Chondrocyte (in vitro differentiated cells): ENCODE data around the gene WASF2. TPM values are rescaled to one million over a fixed set of nuclear protein-coding genes. Genes with fewer than 3 reads are reported as not detected.
"Not testable (repeated sequence)": the region's sequence is repeated elsewhere in the genome, so short reads cannot be mapped to it uniquely, and the experiment has no call there.

Source experiments
- DNase-seq: peaks from one replicate; pipeline ENCODE4 v3.0.0; 2021; ENCODE audit warnings: mixed read lengths, low spot score
- H3K27ac Mint-ChIP-seq: one replicate; pipeline ENCODE4 v1.8.0; 2021; ENCODE audit warnings: mild to moderate bottlenecking, moderate library complexity, mixed read lengths; ENCODE audit not compliant: unreplicated experiment
- H3K27me3 Mint-ChIP-seq: 2 replicates; pipeline ENCODE4 v1.8.0; 2021; ENCODE audit warnings: low read depth, mixed read lengths
- H3K36me3 Mint-ChIP-seq: 2 replicates; pipeline ENCODE4 v1.8.0; 2021; ENCODE audit warnings: low read depth, mixed read lengths
- H3K4me1 Mint-ChIP-seq: 2 replicates; pipeline ENCODE4 v1.8.0; 2021; ENCODE audit warnings: low read depth, mild to moderate bottlenecking, mixed read lengths
- H3K4me3 Mint-ChIP-seq: one replicate; pipeline ENCODE4 v1.8.0; 2021; ENCODE audit warnings: mild to moderate bottlenecking, moderate library complexity, mixed read lengths; ENCODE audit not compliant: unreplicated experiment
- H3K9me3 Mint-ChIP-seq: 2 replicates; pipeline ENCODE4 v1.8.0; 2021; ENCODE audit warnings: low read depth, mixed read lengths
- CTCF ChIP-seq: fragments of 200-600 bp; sonication (generic); IDR thresholded peaks from 2 replicates; pipeline ENCODE4 v1.5.0; 2021; ENCODE audit warnings: antibody characterized with exemption, mild to moderate bottlenecking, moderate library complexity
- total RNA-seq: library from RNA; stranded (reverse); gene quantifications from 3 replicates; pipeline ENCODE4 v1.2.1, GENCODE V29; 2021

The WASF2 gene
- total RNA-seq, 1 donor from 2014 or later = 128 TPM

GRCh38 chr1:27410709-27411108, 79.3 kb downstream of the WASF2 start:
- H3K36me3 Mint-ChIP-seq = peaks cover 45% of the 10 kb centered on the region
- no peaks in the 10 kb centered on the region for H3K9me3 Mint-ChIP-seq
- DNase-seq = no peak
- H3K4me3 Mint-ChIP-seq = no peak overlapping the region
- H3K27me3 Mint-ChIP-seq = no peaks in the 10 kb centered on the region
- TF ChIP-seq CTCF = no peak
- H3K4me1 Mint-ChIP-seq = peaks cover 12% of the 10 kb centered on the region
- peak overlapping the region; percentile 9 for H3K27ac Mint-ChIP-seq

- DNase-seq = no peak
- Mint-ChIP-seq H3K9me3 (no peaks in the 10 kb centered on the region), H3K27me3 (no peaks in the 10 kb centered on the region), H3K36me3 (peaks cover 36% of the 10 kb centered on the region), H3K4me1 (peaks cover 23% of the 10 kb centered on the region), H3K27ac (no peak overlapping the region), H3K4me3 (no peak overlapping the region)
- no peak for TF ChIP-seq CTCF
Observed at GRCh38 chr1:27409669-27410068, 80.3 kb downstream of the WASF2 start.

DNA sequence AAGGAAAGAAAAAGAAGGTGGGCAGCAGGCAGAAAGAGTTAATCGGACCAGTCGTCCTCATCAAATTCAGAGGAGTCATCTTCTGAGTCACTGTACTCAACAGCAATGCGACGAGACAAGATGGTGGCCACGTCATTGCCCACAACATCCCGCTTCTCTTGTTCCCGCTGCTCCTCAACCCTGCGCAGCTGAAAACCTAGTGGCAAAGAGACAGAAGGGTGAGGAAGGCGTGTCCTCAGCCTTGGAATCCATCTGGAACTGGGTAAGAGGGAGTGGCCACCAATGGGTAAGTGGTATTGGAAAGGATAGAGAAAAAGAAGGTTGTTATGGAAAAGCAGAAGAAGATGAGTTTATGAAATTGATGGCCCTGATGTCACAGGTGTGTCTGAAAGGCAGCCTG, 81.8 kb downstream of the WASF2 start:
- Mint-ChIP-seq H3K4me1 (peaks cover 38% of the 10 kb centered on the region), H3K27ac (peak overlapping the region; percentile 36), H3K27me3 (no peaks in the 10 kb centered on the region), H3K4me3 (no peak overlapping the region), H3K9me3 (no peaks in the 10 kb centered on the region), H3K36me3 (peaks cover 26% of the 10 kb centered on the region)
- DNase-seq = no peak
- no peak for TF ChIP-seq CTCF

- not testable (repeated sequence) for H3K27ac Mint-ChIP-seq, H3K27me3 Mint-ChIP-seq, H3K4me3 Mint-ChIP-seq, DNase-seq, H3K9me3 Mint-ChIP-seq
- Mint-ChIP-seq H3K4me1 (peaks cover 47% of the 10 kb centered on the region), H3K36me3 (peaks cover 19% of the 10 kb centered on the region)
Observed at GRCh38 chr1:27406791-27407190, 83.2 kb downstream of the WASF2 start.

DNA sequence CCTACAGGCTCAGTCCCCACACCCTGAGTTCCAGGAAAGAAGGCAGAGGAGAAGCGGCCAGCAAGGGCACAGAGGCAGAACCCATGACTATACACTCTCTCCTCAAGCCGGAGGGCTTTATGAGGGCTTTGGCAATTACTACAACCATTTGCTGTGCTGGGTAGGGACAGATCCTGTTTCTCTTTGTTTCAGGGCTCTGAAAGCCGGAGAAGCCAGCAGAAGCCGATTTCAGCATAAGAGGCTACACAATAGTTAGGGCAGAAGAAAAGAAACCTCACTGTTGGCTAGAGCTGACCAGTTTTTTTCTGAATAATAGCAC, 83.6 kb downstream of the WASF2 start:
- Mint-ChIP-seq H3K9me3 (no peaks in the 10 kb centered on the region), H3K27me3 (no peaks in the 10 kb centered on the region), H3K36me3 (peaks cover 19% of the 10 kb centered on the region), H3K4me3 (no peak overlapping the region), H3K4me1 (peaks cover 47% of the 10 kb centered on the region), H3K27ac (peak overlapping the region; percentile 66)
- TF ChIP-seq CTCF = no peak
- no peak for DNase-seq

DNA sequence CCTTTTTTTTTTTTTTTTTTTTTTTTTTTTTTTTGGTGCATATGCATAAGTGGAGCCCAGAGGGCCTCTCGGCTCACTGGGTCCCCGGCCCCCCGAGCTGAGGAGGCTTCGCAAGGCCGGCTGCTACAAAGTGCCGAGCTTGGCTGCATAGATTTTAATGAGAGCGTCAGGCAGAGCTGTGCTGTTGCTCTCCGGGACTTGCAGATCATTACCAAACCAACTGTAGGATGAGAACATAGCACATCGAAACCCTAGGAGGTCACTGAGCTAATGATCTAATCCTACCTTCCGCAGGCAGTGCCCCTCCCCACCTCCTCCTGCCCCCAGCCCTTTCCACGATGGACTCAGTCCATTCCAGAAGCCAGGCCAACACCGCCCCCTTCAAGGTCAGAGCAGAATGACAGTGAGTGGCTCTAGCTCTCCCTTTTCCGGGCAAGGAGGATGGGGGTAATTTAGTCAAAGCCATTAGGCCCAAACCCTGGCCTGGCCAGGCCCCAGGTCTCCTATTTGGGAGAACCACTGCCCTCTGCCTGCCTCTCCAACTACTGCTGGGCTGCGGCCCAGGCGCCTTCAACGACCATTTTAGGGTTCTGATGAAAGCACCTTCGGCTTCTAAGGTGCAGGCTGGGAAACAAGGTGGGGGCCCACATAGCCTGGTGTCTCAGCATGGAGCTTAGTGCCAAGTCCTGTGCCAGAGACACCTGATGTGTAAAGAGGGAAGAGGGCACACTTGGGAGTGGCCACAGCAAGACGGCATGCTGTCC, 84.2 kb downstream of the WASF2 start:
- not testable (repeated sequence) for H3K27me3 Mint-ChIP-seq, H3K4me3 Mint-ChIP-seq, DNase-seq, H3K9me3 Mint-ChIP-seq
- peaks cover 47% of the 10 kb centered on the region for H3K4me1 Mint-ChIP-seq
- H3K36me3 Mint-ChIP-seq = peaks cover 14% of the 10 kb centered on the region
- peak overlapping the region; percentile 90 for H3K27ac Mint-ChIP-seq
